A549 treated with RU486 at 1 μM for 4 hours (cell line): Measurements from ENCODE around the gene PCTP. TPM values are rescaled to one million over a fixed set of nuclear protein-coding genes. Genes with fewer than 3 reads are reported as not detected.

Experiments used
- total RNA-seq: library from RNA; stranded (reverse); fragments of 200-300 nt; extraction: Qiagen RNA extraction; gene quantifications from 5 replicates; pipeline ENCODE4 v1.2.3, GENCODE V29; 2022; ENCODE audit warnings: low read depth

PCTP gene
- total RNA-seq: 15.0 to 25.8 TPM (median 21.5 TPM) in 5 replicates

DNA sequence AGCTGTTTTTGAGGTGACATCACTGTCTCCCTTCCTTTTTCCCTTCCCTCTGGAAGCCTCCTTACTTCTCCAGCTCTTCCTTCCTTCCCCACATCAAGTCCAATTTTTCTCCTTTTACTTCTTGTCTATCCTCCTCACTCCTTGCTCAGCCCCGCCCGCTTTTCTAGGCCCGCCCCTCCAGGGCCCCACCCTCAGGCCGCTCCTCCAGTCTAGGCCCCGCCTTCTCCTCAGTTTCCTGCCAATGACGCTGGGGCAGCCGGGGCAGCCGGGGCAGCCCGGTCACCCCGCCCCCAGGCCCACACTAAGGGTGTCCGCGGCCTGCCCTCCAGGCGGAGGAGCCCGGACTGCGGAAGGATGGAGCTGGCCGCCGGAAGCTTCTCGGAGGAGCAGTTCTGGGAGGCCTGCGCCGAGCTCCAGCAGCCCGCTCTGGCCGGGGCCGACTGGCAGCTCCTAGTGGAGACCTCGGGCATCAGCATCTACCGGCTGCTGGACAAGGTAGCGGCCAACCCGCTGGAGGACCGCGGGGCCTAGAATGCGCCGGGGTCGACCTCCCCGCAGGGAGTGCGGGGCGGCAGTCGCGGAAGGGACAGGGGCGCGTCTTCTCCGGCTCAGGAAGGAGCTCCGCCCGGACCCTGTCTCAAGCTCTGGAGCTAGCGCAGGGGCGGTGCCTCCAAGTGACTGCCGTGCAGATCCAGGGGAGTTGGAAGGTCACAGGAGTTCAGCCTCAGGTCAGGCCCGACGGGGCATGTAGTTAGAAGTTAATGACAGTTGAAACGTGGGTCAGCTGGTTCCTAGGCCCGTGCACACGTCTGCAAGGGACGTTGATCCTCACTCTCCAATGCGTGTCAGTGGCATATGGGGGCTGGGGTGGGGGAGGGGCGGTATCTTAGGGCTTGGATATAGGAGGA lies at the start of gene PCTP:
Gene PCTP, plus strand, starts transcription at position 302 of the 908 bp plus-strand sequence. Its CDS starts 53 bp downstream, at position 355.

GRCh38 chr17:55722742-55723487 lies 27.9 kb upstream of the PCTP start, which contains the start of gene TMEM100:
Gene TMEM100 (minus strand): TSS chr17:55722864. CDS start chr17:55721070, 1,794 bp downstream.

Other genes starting within 250 kb of the PCTP start
- not detected in 5 replicates for gene SMIM36, start 239.6 kb upstream of the PCTP start, total RNA-seq
- not detected in 5 replicates for gene TMEM100, start 28.2 kb upstream of the PCTP start, total RNA-seq